ENCODE results near the gene PDGFD.

DNA sequence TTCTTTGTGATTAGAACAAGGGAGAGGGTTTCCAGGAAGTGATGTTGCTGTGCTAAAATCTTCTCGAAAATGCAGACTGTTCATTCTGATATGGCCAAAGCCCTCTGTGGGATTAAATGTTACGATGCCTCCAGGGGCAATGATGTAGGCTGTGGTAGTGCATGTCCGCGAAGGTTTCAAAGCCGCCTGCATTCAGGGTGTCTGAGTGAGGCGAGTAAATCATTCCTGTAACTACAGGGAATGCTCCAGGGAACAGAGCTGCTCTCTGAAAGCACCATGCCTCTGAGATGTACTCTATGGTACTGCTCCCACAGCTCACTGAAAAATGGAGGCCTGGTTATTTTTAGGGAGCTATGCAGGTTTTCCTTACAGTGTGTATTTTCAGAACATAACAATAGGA lies 21.2 kb downstream of the PDGFD start:
- no peak for TF ChIP-seq POLR2A (IDR thresholded peaks at IDR 0.05)
- TF ChIP-seq CTCF (IDR thresholded peaks at IDR 0.05): no peak

All from thyroid gland (tissue), 4 donors.